GM19455 (cell line): ENCODE results near the gene A4GALT.
"Not testable (repeated sequence)": the region's sequence is repeated elsewhere in the genome, so short reads cannot be mapped to it uniquely, and the experiment has no call there.

ENCODE experiments used
- ATAC-seq: cut with Tn5 transposase; IDR thresholded peaks from one replicate; pipeline ENCODE4 v1.9.1; 2021; ENCODE audit not compliant: unreplicated experiment

The A4GALT gene

DNA sequence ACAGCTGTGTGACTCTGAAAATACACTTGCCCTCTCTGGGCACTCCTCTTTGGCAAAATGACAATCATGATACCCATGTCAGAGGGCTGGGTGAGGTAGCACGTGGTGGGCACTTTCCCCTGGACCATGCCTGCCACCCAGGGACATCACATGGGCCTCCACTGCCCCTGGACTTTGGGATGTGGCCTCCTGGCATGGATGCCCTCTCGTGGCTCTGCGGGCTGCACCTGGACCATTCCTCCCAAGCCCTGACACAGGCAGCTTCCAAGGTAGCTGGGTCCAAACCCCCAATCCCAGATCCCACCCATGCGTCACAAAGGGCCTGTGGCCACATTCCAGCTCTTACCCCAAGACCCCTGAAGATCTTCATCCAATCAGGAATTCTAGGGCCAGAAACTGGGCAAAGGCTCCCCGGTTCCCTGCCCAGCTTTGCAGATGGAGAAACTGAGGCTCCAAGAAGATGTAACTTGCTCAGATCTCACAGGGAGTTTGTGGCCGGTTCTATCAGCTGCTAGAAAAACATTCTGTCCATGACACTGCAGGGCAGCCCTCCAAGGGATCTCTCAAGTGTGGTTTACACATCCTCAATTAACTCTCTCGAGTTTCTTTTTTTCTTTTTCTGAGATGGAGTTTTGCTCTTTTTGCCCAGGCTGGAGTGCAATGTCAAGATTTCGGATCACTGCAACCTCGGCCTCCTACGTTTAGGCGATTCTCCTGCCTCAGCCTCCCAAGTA lies 36.0 kb downstream of the A4GALT start:
- ATAC-seq: no peak

DNA sequence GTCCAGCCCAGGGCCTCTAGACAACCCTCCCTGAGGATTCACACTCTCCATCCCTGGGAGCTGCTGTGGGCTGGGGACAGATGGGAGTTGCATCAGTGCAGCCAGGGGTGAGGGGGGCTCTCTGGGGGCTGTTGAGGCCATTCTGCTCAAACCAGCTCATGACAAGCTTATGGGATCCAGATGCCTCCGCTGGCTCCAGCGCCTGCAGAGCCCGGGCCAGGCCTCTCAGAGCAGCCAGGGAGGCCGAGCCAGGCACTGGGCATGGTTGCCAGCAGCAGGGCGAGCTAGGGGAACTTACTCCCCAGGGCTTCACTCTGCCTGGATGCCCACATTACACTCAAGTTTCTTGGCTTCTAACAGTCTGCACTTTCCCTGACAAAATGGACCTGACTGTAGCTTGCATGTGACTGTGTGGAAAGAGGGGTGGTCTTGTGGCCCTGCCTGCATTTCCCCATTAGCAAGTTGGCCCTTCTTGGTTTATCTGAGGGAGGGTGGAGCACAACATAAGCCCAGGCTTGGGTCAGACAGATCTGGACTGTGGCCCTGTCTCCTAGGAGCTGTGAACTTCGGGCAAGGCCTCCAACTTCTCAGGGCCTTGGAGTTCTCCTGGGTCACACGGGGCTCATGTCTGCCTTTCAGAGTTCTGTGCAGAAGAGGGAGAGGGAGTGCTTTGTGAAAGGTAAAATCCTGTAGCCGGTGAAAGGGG lies 36.9 kb downstream of the A4GALT start:
- ATAC-seq: no peak

DNA sequence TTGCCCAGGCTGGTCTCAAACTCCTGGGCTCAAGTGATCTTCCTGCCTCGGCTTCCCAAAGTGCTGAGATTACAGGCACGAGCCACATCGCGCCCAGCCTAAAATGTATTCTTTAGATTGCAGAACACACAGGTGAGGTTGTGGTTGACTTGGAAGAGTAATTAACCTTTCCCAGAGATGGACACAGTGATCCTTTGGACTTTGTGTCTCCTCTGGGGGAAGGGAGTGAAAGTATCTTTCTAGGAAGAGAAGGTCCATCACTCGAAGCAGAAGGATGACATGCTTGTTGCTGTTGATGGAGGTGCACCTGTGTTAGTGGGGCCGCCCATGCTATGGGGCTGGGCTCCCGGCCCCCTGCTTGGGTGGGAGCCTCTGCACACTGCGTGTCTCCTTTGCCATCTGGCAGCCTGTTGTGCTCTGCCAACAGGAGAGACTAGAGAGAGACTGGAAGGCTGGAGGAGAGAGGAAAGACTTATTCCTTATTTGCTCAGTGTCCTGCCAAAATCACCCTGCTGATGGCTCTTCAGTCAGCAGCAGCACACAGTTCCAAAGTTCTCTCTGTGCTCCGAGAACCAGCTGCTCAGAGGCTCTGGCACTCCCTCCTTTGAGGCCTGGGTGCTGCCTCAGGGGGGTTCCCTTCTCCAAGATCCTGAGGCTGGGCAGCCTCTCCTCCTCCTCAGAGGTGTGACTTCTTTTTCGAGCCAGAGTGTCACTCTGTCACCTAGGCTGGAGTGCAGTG lies 38.4 kb downstream of the A4GALT start:
- no peak for ATAC-seq

DNA sequence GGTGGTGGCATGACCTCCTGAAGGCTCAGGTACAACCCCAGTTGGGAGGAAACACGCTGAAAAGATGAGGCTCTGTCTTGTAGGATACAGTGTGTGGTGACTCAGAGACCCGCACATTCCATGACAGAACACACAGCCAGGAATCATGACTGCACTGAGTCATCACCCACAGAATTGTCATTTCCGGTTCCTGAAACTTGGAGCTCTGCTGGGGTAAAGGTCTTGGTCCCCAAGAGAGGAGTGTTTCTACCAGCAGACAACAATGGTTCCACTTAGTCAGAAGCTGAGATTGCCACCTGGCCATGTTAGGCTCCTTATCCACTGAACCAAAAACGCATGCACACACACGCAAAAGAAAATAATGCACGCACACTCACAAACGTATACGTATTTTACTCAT lies 40.0 kb downstream of the A4GALT start:
- ATAC-seq: no peak

DNA sequence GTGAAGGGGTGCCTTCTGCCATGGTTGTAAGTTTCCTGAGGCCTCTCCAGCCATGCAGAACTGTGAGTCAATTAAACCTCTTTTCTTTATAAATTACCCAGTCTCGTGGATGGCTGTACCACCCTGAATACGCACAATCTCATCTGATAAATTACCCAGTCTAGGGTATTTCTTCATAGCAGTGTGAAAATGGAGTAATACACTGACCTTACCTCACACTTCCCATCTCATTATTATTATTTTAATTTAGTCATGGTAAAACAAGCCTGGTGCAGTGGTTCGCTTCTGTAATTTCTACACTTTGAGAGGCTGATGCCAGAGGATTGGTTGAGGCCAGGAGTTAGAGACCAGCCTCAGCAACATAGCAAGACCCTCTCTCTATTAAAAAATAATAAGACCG lies 41.0 kb downstream of the A4GALT start:
- no peak for ATAC-seq

DNA sequence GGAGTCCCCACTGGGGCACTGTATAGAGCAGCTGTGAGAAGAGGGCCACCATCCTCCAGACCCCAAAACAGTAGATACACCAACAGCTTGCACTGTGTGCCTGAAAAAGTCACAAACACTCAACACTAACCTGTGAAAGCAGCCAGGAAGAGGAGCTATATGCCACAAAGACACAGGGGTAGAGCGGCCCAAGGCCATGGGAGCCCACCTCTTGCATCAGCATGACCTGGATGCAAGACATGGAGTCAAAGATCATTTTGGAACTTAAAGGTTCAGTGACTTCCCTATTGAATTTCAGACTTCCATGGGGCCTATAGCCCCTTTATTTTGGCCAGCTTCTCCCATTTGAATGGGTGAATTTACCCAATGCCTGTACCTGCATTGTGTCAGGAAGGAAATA lies 41.8 kb downstream of the A4GALT start:
- ATAC-seq: no peak

DNA sequence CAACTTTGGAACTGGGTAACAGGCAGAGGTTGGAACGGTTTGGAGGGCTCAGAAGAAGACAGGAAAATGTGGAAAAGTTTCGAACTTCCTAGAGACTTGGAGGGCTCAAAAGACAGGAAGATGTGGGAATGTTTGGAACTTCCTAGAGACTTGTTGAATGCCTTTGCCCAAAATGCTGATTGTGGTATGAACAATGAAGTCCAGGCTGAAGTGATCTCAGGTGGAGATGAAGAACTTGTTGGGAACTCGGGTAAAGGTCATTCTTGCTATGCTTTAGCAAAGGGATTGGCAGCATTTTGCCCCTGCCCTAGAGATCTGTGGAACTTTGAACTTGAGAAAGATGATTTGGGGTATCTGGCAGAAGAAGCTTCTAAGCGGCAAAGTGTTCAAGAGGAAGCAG lies 42.7 kb downstream of the A4GALT start:
- ATAC-seq: not testable (repeated sequence)

- ATAC-seq: no peak
Observed at GRCh38 chr22:42676059-42676607, 44.5 kb downstream of the A4GALT start.

DNA sequence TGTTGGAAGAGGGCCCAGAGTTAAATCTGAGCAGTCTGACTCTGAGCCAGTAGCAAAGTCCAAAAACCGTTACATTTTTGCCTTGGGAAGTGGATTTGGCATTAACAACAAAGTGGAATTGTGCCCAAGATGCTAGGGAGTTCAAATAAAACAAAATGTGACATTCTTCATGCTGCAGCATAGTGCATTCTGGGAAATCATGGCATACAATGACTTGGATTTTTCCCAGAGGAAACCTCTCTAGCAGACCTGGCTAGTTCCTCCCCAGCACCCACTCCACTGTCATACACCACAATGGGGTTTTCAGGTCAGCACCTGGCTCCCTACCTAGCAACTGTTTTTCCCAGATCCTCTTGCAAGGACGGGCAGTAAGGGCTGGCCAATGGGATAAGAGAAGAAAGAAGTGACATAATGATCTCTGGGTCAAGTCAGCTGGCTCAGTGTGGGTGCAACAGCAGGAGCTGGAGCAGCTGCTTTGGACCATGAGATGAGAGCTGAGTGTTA lies 46.7 kb downstream of the A4GALT start:
- no peak for ATAC-seq

DNA sequence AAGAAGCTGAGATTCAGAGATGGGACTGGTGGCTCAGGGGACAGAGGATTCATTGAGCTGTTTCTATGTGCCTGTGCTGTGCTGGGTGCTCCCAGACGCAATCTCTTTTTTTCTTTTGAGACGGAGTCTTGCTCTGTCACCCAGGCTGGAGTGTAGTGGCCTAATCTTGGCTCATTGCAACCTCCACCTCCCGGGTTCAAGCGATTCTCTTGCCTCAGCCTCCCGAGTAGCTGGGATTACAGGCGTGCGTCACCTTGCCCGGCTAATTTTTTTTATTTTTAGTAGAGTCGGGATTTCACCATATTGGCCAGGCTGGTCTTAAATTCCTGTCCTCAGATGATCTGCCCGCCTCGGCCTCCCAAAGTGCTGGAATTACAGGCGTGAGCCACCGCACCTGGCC lies 47.6 kb downstream of the A4GALT start:
- not testable (repeated sequence) for ATAC-seq

GRCh38 chr22:42670921-42671709 lies 49.6 kb downstream of the A4GALT start:
- no peak for ATAC-seq

GRCh38 chr22:42670046-42670445 lies 50.6 kb downstream of the A4GALT start:
- ATAC-seq: no peak

GRCh38 chr22:42666393-42666792 lies 54.3 kb downstream of the A4GALT start:
- ATAC-seq: not testable (repeated sequence)

- no peak for ATAC-seq
Observed at GRCh38 chr22:42664976-42665831, 55.5 kb downstream of the A4GALT start.

GRCh38 chr22:42661985-42662831 lies 58.5 kb downstream of the A4GALT start:
- ATAC-seq: no peak

DNA sequence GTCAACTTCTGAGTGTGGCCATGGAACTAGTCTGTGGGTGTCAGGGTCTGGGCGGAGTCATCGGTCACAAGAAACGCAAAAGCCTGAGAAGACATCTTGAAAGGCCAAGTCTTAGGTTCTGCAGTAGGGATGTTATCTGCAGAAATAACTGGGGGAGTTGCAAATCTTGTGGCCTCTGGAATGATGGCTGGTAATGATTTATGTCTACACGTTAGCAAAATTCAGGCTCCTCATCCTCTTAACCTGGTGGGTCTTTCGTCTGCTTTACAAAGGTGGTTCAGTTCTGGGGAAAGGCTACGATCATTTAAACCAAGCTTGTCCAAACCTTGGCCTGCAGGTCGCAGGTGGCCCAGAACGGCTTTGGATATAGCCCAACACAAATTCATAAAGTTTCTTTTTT lies 64.1 kb downstream of the A4GALT start:
- no peak for ATAC-seq

DNA sequence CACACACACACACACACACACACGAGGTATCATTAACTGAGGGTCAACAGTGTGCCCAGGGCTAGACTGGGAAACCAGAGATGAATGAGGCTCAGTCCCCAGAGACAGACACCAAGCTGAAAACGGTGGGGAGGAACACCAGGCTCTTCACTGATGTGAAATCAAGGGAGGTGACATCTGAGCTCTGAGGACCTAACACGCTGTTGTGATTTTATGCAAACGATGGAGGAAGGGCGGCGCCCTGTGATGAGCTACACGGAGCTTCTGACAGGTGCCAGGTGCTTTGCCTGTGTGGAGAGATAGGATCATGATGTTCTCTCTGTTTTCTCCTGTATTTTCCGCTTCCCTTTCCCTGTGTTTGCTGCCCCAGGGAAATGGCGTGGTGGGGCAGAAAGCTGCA lies 65.0 kb downstream of the A4GALT start:
- ATAC-seq: no peak

GRCh38 chr22:42654436-42655073 lies 66.1 kb downstream of the A4GALT start:
- no peak for ATAC-seq
